Measurements from ENCODE around the gene CCDC85C. TPM values are rescaled to one million over a fixed set of nuclear protein-coding genes. Genes with fewer than 3 reads are reported as not detected.

The CCDC85C gene
- total RNA-seq, 1 experiment from 2014 or later, result 33.2 TPM

DNA sequence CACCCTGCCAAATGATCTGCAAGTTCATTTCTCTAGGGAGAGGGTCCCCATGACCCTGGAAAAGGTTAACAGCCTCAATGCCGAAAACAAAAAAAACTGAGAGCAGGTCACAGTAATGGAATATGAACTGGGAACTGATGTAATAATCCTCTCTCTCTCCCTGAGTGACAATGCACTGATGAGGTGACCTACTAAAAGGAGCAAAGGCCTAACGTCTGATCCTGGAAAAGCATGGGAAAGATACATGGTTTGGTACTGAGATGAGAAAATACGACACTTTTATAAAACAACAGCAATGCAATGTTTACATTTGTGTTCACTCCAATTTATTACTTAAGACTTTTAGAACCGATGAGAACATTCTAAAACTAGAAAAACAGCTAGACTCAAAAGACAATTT lies 151.0 kb downstream of the CCDC85C start:
- H3K9me3 Mint-ChIP-seq, result no peaks in the 10 kb centered on the region
- Histone ChIP-seq H3K9me3 (ENCODE audit: control insufficient read depth, low read depth, low read length) (no peaks in the 10 kb centered on the region), H4K8ac (replicated peaks; ENCODE audit: insufficient read length, low read depth, low read length) (no peak overlapping the region), H2BK15ac (ENCODE audit: low read depth, low read length) (no peak overlapping the region), H3K27me3 (ENCODE audit: insufficient read depth, low read length) (no peaks in the 10 kb centered on the region), H2BK5ac (ENCODE audit: insufficient read length, low read length) (no peak overlapping the region), H3K4me1 (ENCODE audit: insufficient read depth, low read length) (no peaks in the 10 kb centered on the region), H3T11ph (ENCODE audit: low read length) (no peak overlapping the region), H2BK20ac (ENCODE audit: low read depth, low read length, poor library complexity, severe bottlenecking) (no peak overlapping the region), H3K23ac (ENCODE audit: insufficient read length, low read depth, low read length) (no peak overlapping the region), H3K14ac (ENCODE audit: insufficient read depth, low read length) (no peak overlapping the region), H3K27ac (ENCODE audit: insufficient read length, low read depth, low read length) (no peak overlapping the region), H3K4me2 (ENCODE audit: insufficient read depth, insufficient read length, low read length) (no peak overlapping the region), H3K4ac (ENCODE audit: low read depth, low read length) (no peak overlapping the region), H4K20me1 (ENCODE audit: control insufficient read depth, insufficient read depth, insufficient read length) (no peaks in the 10 kb centered on the region), H4K91ac (ENCODE audit: insufficient read length, low read depth, low read length) (no peak overlapping the region), H2BK120ac (ENCODE audit: low read depth, low read length, poor library complexity, severe bottlenecking) (no peak overlapping the region), H3K79me2 (ENCODE audit: insufficient read depth, low read length) (no peaks in the 10 kb centered on the region), H3K9ac (ENCODE audit: extremely low read depth, insufficient read length, low read length) (no peak overlapping the region), H2AFZ (ENCODE audit: low read length) (no peak overlapping the region), H3K18ac (ENCODE audit: insufficient read length, low read depth, low read length) (no peak overlapping the region), H4K5ac (ENCODE audit: insufficient read length, low read depth, low read length) (no peak overlapping the region), H2AK5ac (ENCODE audit: insufficient read length, low read length) (no peak overlapping the region), H3K56ac (ENCODE audit: insufficient read length, low read depth, low read length) (no peak overlapping the region), H3K23me2 (ENCODE audit: insufficient read length, low read depth, low read length, poor library complexity, severe bottlenecking) (no peaks in the 10 kb centered on the region), H2BK12ac (ENCODE audit: insufficient read length, low read depth, low read length) (no peak overlapping the region), H3K79me1 (ENCODE audit: insufficient read depth, low read depth, low read length, poor library complexity, severe bottlenecking) (peaks cover 3% of the 10 kb centered on the region)
- peak overlapping the region in 1 of 3 experiments; percentile 23; a peak in 1 of 7 replicates for H3K27ac Mint-ChIP-seq
- H3K4me3 Mint-ChIP-seq, result no peak overlapping the region
- H3K36me3 Mint-ChIP-seq (ENCODE audit: insufficient read depth in 1 of 3, low read depth in 3 of 3), result peaks cover 17 to 49% (median 42%) of the 10 kb centered on the region in 3 experiments; a peak in 6 of 7 replicates
- no CpG with 5 or more reads among the region's 4 CpGs for WGBS (ENCODE audit: extremely low coverage, insufficient read length, low lambda C conversion rate)
- TF ChIP-seq, protein P1, sequence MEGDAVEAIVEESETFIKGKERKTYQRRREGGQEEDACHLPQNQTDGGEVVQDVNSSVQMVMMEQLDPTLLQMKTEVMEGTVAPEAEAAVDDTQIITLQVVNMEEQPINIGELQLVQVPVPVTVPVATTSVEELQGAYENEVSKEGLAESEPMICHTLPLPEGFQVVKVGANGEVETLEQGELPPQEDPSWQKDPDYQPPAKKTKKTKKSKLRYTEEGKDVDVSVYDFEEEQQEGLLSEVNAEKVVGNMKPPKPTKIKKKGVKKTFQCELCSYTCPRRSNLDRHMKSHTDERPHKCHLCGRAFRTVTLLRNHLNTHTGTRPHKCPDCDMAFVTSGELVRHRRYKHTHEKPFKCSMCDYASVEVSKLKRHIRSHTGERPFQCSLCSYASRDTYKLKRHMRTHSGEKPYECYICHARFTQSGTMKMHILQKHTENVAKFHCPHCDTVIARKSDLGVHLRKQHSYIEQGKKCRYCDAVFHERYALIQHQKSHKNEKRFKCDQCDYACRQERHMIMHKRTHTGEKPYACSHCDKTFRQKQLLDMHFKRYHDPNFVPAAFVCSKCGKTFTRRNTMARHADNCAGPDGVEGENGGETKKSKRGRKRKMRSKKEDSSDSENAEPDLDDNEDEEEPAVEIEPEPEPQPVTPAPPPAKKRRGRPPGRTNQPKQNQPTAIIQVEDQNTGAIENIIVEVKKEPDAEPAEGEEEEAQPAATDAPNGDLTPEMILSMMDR (conservative IDR thresholded peaks at IDR 0.05), result no peak
- H3K27me3 Mint-ChIP-seq (ENCODE audit: low read depth), result no peaks in the 10 kb centered on the region
- DNase-seq, result no peak
- no peaks in the 10 kb centered on the region for H3K4me1 Mint-ChIP-seq
